Measurements from ENCODE around the gene MRPL16. TPM values are rescaled to one million over a fixed set of nuclear protein-coding genes. Genes with fewer than 3 reads are reported as not detected.

MRPL16 gene
- polyA plus RNA-seq, 1 donor from 2014 or later, result 33.2 TPM

GRCh38 chr11:59761993-59762392 is 48.6 kb downstream of the MRPL16 start:
- Histone ChIP-seq H3K9me2 (ENCODE audit: insufficient read depth, low read length) (no peaks in the 10 kb centered on the region), H3K27ac (ENCODE audit: low read length) (no peak overlapping the region), H3K36me3 (ENCODE audit: insufficient read depth, low read length) (no peaks in the 10 kb centered on the region), H3K9ac (ENCODE audit: low read length) (no peak overlapping the region), H3K79me2 (replicated peaks; ENCODE audit: insufficient read depth, low read length) (no peaks in the 10 kb centered on the region), H3K4me2 (ENCODE audit: low read length) (no peak overlapping the region), H3F3A (ENCODE audit: insufficient read depth, low read length, poor library complexity, severe bottlenecking) (no peaks in the 10 kb centered on the region), H4K20me1 (ENCODE audit: insufficient read depth) (no peaks in the 10 kb centered on the region), H3K9me3 (ENCODE audit: low read length) (no peaks in the 10 kb centered on the region), H3K4me3 (ENCODE audit: low read length) (no peak overlapping the region), H2AFZ (ENCODE audit: low read depth, low read length) (no peak overlapping the region), H3K27me3 (ENCODE audit: insufficient read depth, low read depth, low read length) (no peaks in the 10 kb centered on the region)
- TF ChIP-seq CTCF (IDR thresholded peaks at IDR 0.05; ENCODE audit: poor library complexity, severe bottlenecking), result no peak
- TF ChIP-seq RAD21 (conservative IDR thresholded peaks at IDR 0.05), result no peak
- TF ChIP-seq TAF1 (IDR thresholded peaks at IDR 0.05; ENCODE audit: low read depth), result no peak
- TF ChIP-seq MXI1 (conservative IDR thresholded peaks at IDR 0.05; ENCODE audit: poor library complexity, severe bottlenecking), result no peak
- no peak for TF ChIP-seq REST (IDR thresholded peaks at IDR 0.05; ENCODE audit: borderline replicate concordance)
- no peak for TF ChIP-seq EZH2 (IDR thresholded peaks at IDR 0.05; ENCODE audit: borderline replicate concordance, insufficient read depth, low read length, poor library complexity, severe bottlenecking)
- TF ChIP-seq SMC3 (conservative IDR thresholded peaks at IDR 0.05; ENCODE audit: poor library complexity), result no peak
- TF ChIP-seq EP300 (conservative IDR thresholded peaks at IDR 0.05; ENCODE audit: poor library complexity, severe bottlenecking), result no peak
- TF ChIP-seq POLR2AphosphoS5 (IDR thresholded peaks at IDR 0.05), result no peak

- Histone ChIP-seq H3F3A (ENCODE audit: insufficient read depth, low read length, poor library complexity, severe bottlenecking) (no peaks in the 10 kb centered on the region), H3K27ac (ENCODE audit: low read length) (no peak overlapping the region), H3K27me3 (ENCODE audit: insufficient read depth, low read depth, low read length) (peaks cover 3% of the 10 kb centered on the region), H3K9me3 (ENCODE audit: low read length) (no peaks in the 10 kb centered on the region), H3K36me3 (ENCODE audit: insufficient read depth, low read length) (no peaks in the 10 kb centered on the region), H3K4me3 (ENCODE audit: low read length) (no peak overlapping the region), H4K20me1 (ENCODE audit: insufficient read depth) (no peaks in the 10 kb centered on the region), H2AFZ (ENCODE audit: low read depth, low read length) (no peak overlapping the region), H3K79me2 (replicated peaks; ENCODE audit: insufficient read depth, low read length) (no peaks in the 10 kb centered on the region), H3K4me2 (ENCODE audit: low read length) (no peak overlapping the region), H3K9me2 (ENCODE audit: insufficient read depth, low read length) (no peaks in the 10 kb centered on the region), H3K9ac (ENCODE audit: low read length) (no peak overlapping the region)
- TF ChIP-seq TAF1 (IDR thresholded peaks at IDR 0.05; ENCODE audit: low read depth), result no peak
- no peak for TF ChIP-seq EP300 (conservative IDR thresholded peaks at IDR 0.05; ENCODE audit: poor library complexity, severe bottlenecking)
- TF ChIP-seq REST (IDR thresholded peaks at IDR 0.05; ENCODE audit: borderline replicate concordance), result no peak
- TF ChIP-seq CTCF (IDR thresholded peaks at IDR 0.05; ENCODE audit: poor library complexity, severe bottlenecking), result no peak
- TF ChIP-seq SMC3 (conservative IDR thresholded peaks at IDR 0.05; ENCODE audit: poor library complexity), result no peak
- TF ChIP-seq MXI1 (conservative IDR thresholded peaks at IDR 0.05; ENCODE audit: poor library complexity, severe bottlenecking), result no peak
Observed at GRCh38 chr11:59760771-59761170, 49.8 kb downstream of the MRPL16 start.
